Renal cortical epithelial cell (primary cell): ENCODE results near the gene TRIM2. TPM values are rescaled to one million over a fixed set of nuclear protein-coding genes. Genes with fewer than 3 reads are reported as not detected.

Source experiments
- DNase-seq: peaks from one replicate; pipeline ENCODE4 v3.0.0-alpha.2; 2011; ENCODE audit warnings: low read depth
- total RNA-seq: library from RNA; depleted of rRNA; stranded (reverse); fragments of >200 nt; gene quantifications from 2 replicates; pipeline ENCODE4 v1.2.3, GENCODE V29; 2014

Gene TRIM2
- total RNA-seq, 1 donor from 2014 or later: 181 TPM

- no peak for DNase-seq
Measured at GRCh38 chr4:153248641-153249198, 44.5 kb downstream of the TRIM2 start.

- DNase-seq: peak; percentile 87
Measured at GRCh38 chr4:153249199-153250041, 45.2 kb downstream of the TRIM2 start.

GRCh38 chr4:153252122-153252521 is 47.9 kb downstream of the TRIM2 start:
- no peak for DNase-seq

- DNase-seq: no peak
Measured at GRCh38 chr4:153255233-153255632, 51.0 kb downstream of the TRIM2 start.

- DNase-seq: peak; percentile 54
Measured at GRCh38 chr4:153257151-153257620, 52.9 kb downstream of the TRIM2 start.

GRCh38 chr4:153257991-153258390 is 53.7 kb downstream of the TRIM2 start:
- no peak for DNase-seq

GRCh38 chr4:153258750-153259149 is 54.5 kb downstream of the TRIM2 start:
- no peak for DNase-seq

- no peak for DNase-seq
Measured at GRCh38 chr4:153259661-153260060, 55.4 kb downstream of the TRIM2 start.

- no peak for DNase-seq
Measured at GRCh38 chr4:153260132-153260531, 55.9 kb downstream of the TRIM2 start.

- DNase-seq: no peak
Measured at GRCh38 chr4:153260553-153261300, 56.5 kb downstream of the TRIM2 start.

GRCh38 chr4:153261461-153261860 is 57.2 kb downstream of the TRIM2 start:
- DNase-seq: no peak

- no peak for DNase-seq
Measured at GRCh38 chr4:153261914-153262313, 57.7 kb downstream of the TRIM2 start.

GRCh38 chr4:153265306-153266047 is 61.2 kb downstream of the TRIM2 start:
- peak; percentile 40 for DNase-seq

- peak; percentile 33 for DNase-seq
Measured at GRCh38 chr4:153266988-153267387, 62.7 kb downstream of the TRIM2 start.

GRCh38 chr4:153267890-153268289 is 63.6 kb downstream of the TRIM2 start:
- no peak for DNase-seq

GRCh38 chr4:153268295-153268694 is 64.1 kb downstream of the TRIM2 start:
- DNase-seq: no peak

- DNase-seq: no peak
Measured at GRCh38 chr4:153269218-153269990, 65.2 kb downstream of the TRIM2 start.

- no peak for DNase-seq
Measured at GRCh38 chr4:153270361-153270760, 66.1 kb downstream of the TRIM2 start.

- DNase-seq: no peak
Measured at GRCh38 chr4:153271820-153272219, 67.6 kb downstream of the TRIM2 start.

- DNase-seq: peak; percentile 15
Measured at GRCh38 chr4:153273751-153274150, 69.5 kb downstream of the TRIM2 start.

- DNase-seq: peak; percentile 78
Measured at GRCh38 chr4:153274967-153275366, 70.7 kb downstream of the TRIM2 start.
